KOPT-K1 (cell line): Measurements from ENCODE around the gene PPAN.
A peak's percentile ranks its signal among the peaks of the same experiment; 100 is the strongest.

Experiments used
- H3K27ac ChIP-seq: fragments of 200-600 bp; sonication (generic); 2 replicates; pipeline ENCODE4 v1.5.1; 2016; ENCODE audit warnings: antibody characterized with exemption, mild to moderate bottlenecking, low read depth, low read length; ENCODE audit not compliant: poor library complexity, severe bottlenecking
- H3K36me3 ChIP-seq: fragments of 200-600 bp; sonication (generic); 2 replicates; pipeline ENCODE4 v1.5.1; 2017; ENCODE audit warnings: antibody characterized with exemption, mild to moderate bottlenecking, low read length, moderate library complexity; ENCODE audit not compliant: insufficient read depth
- H3K9me3 ChIP-seq: fragments of 200-600 bp; sonication (generic); 2 replicates; pipeline ENCODE4 v1.5.1; 2017; ENCODE audit warnings: antibody characterized with exemption, low read length, mild to moderate bottlenecking; ENCODE audit not compliant: insufficient read depth, poor library complexity, severe bottlenecking

The PPAN gene

GRCh38 chr19:10087296-10088061 lies 18.7 kb upstream of the PPAN start:
- Histone ChIP-seq H3K9me3 (no peaks in the 10 kb centered on the region), H3K27ac (peak overlapping the region; percentile 76), H3K36me3 (peaks cover 32% of the 10 kb centered on the region; the same call in 1 of the 2 replicates)

GRCh38 chr19:10088949-10089554 lies 17.1 kb upstream of the PPAN start:
- Histone ChIP-seq H3K27ac (no peak overlapping the region), H3K36me3 (peaks cover 45% of the 10 kb centered on the region), H3K9me3 (no peaks in the 10 kb centered on the region)

- H3K36me3 ChIP-seq = peaks cover 45% of the 10 kb centered on the region
- no peak overlapping the region for H3K27ac ChIP-seq
- no peaks in the 10 kb centered on the region for H3K9me3 ChIP-seq
Measured at GRCh38 chr19:10089801-10090375, 16.3 kb upstream of the PPAN start.

- Histone ChIP-seq H3K9me3 (no peaks in the 10 kb centered on the region), H3K36me3 (peaks cover 45% of the 10 kb centered on the region), H3K27ac (no peak overlapping the region)
Measured at GRCh38 chr19:10091370-10091687, 14.8 kb upstream of the PPAN start.

GRCh38 chr19:10091895-10092641 lies 14.1 kb upstream of the PPAN start:
- Histone ChIP-seq H3K27ac (no peak overlapping the region), H3K36me3 (peaks cover 45% of the 10 kb centered on the region)

GRCh38 chr19:10092648-10093294 lies 13.4 kb upstream of the PPAN start:
- H3K36me3 ChIP-seq = peaks cover 45% of the 10 kb centered on the region
- no peak overlapping the region for H3K27ac ChIP-seq
- no peaks in the 10 kb centered on the region for H3K9me3 ChIP-seq

More at GRCh38 chr19:10091895-10092641, 14.1 kb upstream of the PPAN start:
- no peaks in the 10 kb centered on the region for H3K9me3 ChIP-seq

GRCh38 chr19:10093295-10094186 lies 12.6 kb upstream of the PPAN start:
- no peaks in the 10 kb centered on the region for H3K9me3 ChIP-seq
- no peak overlapping the region for H3K27ac ChIP-seq
- peaks cover 45% of the 10 kb centered on the region for H3K36me3 ChIP-seq

GRCh38 chr19:10095622-10095947 lies 10.6 kb upstream of the PPAN start:
- H3K9me3 ChIP-seq = no peaks in the 10 kb centered on the region
- H3K36me3 ChIP-seq = peaks cover 30% of the 10 kb centered on the region
- no peak overlapping the region for H3K27ac ChIP-seq

- Histone ChIP-seq H3K36me3 (peaks cover 27% of the 10 kb centered on the region), H3K27ac (peak overlapping the region; percentile 76), H3K9me3 (no peaks in the 10 kb centered on the region)
Measured at GRCh38 chr19:10095948-10096614, 10.1 kb upstream of the PPAN start.

GRCh38 chr19:10096615-10096963 lies 9.6 kb upstream of the PPAN start:
- H3K27ac ChIP-seq = peak overlapping the region; percentile 76
- peaks cover 22% of the 10 kb centered on the region for H3K36me3 ChIP-seq
- no peaks in the 10 kb centered on the region for H3K9me3 ChIP-seq

- no peaks in the 10 kb centered on the region for H3K36me3 ChIP-seq
- H3K27ac ChIP-seq = peak overlapping the region; percentile 83
- no peaks in the 10 kb centered on the region for H3K9me3 ChIP-seq
Measured at GRCh38 chr19:10100163-10100785, 5.9 kb upstream of the PPAN start.

- Histone ChIP-seq H3K36me3 (peaks cover 11% of the 10 kb centered on the region), H3K27ac (peak overlapping the region; percentile 83), H3K9me3 (no peaks in the 10 kb centered on the region)
Measured at GRCh38 chr19:10102787-10103236, 3.4 kb upstream of the PPAN start.

GRCh38 chr19:10104130-10104513 lies 2.0 kb upstream of the PPAN start:
- H3K27ac ChIP-seq = peak overlapping the region; percentile 99
- H3K9me3 ChIP-seq = no peaks in the 10 kb centered on the region
- H3K36me3 ChIP-seq = peaks cover 24% of the 10 kb centered on the region
